ENCODE data around the gene GTPBP10.

DNA sequence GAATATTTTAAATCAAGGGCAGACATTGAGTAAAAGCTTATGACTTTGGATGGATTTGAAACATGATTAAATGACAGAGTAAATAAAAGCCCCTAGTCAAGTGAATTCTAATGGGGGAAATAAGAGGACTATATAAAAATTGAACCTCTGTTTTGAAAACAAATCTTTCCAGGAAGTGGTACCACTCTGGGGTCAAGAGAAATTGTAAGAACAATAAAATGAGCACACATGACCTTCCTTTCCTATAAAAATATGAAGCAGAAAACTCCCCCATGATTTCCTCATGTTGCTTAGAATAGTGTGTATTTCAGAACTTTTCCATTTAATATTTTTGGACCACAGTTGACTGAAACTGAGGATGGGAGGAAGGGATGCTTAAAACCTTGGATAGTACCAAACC lies 44.4 kb downstream of the GTPBP10 start:
- TF ChIP-seq, protein P1, sequence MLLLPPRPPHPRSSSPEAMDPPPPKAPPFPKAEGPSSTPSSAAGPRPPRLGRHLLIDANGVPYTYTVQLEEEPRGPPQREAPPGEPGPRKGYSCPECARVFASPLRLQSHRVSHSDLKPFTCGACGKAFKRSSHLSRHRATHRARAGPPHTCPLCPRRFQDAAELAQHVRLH (CRISPR knock-in tag; IDR thresholded peaks at IDR 0.05; ENCODE audit: borderline replicate concordance, low read depth): no peak
- TF ChIP-seq, protein P2, sequence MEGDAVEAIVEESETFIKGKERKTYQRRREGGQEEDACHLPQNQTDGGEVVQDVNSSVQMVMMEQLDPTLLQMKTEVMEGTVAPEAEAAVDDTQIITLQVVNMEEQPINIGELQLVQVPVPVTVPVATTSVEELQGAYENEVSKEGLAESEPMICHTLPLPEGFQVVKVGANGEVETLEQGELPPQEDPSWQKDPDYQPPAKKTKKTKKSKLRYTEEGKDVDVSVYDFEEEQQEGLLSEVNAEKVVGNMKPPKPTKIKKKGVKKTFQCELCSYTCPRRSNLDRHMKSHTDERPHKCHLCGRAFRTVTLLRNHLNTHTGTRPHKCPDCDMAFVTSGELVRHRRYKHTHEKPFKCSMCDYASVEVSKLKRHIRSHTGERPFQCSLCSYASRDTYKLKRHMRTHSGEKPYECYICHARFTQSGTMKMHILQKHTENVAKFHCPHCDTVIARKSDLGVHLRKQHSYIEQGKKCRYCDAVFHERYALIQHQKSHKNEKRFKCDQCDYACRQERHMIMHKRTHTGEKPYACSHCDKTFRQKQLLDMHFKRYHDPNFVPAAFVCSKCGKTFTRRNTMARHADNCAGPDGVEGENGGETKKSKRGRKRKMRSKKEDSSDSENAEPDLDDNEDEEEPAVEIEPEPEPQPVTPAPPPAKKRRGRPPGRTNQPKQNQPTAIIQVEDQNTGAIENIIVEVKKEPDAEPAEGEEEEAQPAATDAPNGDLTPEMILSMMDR (CRISPR knock-in tag; IDR thresholded peaks at IDR 0.05): no peak
- TF ChIP-seq ZNF670 (CRISPR knock-in tag; IDR thresholded peaks at IDR 0.05; ENCODE audit: borderline replicate concordance) (no peak), ZBTB20 (CRISPR knock-in tag; IDR thresholded peaks at IDR 0.05; ENCODE audit: borderline replicate concordance, low read depth) (no peak), SUZ12 (IDR thresholded peaks at IDR 0.05; ENCODE audit: low read depth, low read length) (no peak), PHF21A (CRISPR knock-in tag; IDR thresholded peaks at IDR 0.05) (no peak), ISL2 (CRISPR knock-in tag; IDR thresholded peaks at IDR 0.05) (no peak)
- TF ChIP-seq, protein P3, sequence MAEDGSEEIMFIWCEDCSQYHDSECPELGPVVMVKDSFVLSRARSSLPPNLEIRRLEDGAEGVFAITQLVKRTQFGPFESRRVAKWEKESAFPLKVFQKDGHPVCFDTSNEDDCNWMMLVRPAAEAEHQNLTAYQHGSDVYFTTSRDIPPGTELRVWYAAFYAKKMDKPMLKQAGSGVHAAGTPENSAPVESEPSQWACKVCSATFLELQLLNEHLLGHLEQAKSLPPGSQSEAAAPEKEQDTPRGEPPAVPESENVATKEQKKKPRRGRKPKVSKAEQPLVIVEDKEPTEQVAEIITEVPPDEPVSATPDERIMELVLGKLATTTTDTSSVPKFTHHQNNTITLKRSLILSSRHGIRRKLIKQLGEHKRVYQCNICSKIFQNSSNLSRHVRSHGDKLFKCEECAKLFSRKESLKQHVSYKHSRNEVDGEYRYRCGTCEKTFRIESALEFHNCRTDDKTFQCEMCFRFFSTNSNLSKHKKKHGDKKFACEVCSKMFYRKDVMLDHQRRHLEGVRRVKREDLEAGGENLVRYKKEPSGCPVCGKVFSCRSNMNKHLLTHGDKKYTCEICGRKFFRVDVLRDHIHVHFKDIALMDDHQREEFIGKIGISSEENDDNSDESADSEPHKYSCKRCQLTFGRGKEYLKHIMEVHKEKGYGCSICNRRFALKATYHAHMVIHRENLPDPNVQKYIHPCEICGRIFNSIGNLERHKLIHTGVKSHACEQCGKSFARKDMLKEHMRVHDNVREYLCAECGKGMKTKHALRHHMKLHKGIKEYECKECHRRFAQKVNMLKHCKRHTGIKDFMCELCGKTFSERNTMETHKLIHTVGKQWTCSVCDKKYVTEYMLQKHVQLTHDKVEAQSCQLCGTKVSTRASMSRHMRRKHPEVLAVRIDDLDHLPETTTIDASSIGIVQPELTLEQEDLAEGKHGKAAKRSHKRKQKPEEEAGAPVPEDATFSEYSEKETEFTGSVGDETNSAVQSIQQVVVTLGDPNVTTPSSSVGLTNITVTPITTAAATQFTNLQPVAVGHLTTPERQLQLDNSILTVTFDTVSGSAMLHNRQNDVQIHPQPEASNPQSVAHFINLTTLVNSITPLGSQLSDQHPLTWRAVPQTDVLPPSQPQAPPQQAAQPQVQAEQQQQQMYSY (CRISPR knock-in tag; IDR thresholded peaks at IDR 0.05): no peak
- TF ChIP-seq, protein P4, sequence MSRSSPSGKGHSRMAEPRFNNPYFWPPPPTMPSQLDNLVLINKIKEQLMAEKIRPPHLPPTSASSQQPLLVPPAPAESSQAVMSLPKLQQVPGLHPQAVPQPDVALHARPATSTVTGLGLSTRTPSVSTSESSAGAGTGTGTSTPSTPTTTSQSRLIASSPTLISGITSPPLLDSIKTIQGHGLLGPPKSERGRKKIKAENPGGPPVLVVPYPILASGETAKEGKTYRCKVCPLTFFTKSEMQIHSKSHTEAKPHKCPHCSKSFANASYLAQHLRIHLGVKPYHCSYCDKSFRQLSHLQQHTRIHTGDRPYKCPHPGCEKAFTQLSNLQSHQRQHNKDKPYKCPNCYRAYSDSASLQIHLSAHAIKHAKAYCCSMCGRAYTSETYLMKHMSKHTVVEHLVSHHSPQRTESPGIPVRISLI (CRISPR knock-in tag; IDR thresholded peaks at IDR 0.05; ENCODE audit: borderline replicate concordance): no peak
- TF ChIP-seq, protein P5, sequence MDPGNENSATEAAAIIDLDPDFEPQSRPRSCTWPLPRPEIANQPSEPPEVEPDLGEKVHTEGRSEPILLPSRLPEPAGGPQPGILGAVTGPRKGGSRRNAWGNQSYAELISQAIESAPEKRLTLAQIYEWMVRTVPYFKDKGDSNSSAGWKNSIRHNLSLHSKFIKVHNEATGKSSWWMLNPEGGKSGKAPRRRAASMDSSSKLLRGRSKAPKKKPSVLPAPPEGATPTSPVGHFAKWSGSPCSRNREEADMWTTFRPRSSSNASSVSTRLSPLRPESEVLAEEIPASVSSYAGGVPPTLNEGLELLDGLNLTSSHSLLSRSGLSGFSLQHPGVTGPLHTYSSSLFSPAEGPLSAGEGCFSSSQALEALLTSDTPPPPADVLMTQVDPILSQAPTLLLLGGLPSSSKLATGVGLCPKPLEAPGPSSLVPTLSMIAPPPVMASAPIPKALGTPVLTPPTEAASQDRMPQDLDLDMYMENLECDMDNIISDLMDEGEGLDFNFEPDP (CRISPR knock-in tag; conservative IDR thresholded peaks at IDR 0.05): no peak
